Activated T-cell treated with anti-CD3 and anti-CD28 coated beads, Interleukin-2, amount 50 U/mL, for 4 hours (primary cell): ENCODE results near the gene EGF. TPM values are rescaled to one million over a fixed set of nuclear protein-coding genes. Genes with fewer than 3 reads are reported as not detected.

Experiments
- ATAC-seq, 2 donors: fragments of 200-7000 bp; cut with Tn5 transposase; one replicate each; pipeline ENCODE4 v1.10.0; 2021
- DNase-seq: peaks from one replicate; pipeline ENCODE4 v3.0.0-alpha.2; 2020
- H3K27me3 Mint-ChIP-seq: one replicate; pipeline ENCODE4 v1.8.0; 2021; ENCODE audit warnings: low read depth, mixed read lengths
- H3K36me3 Mint-ChIP-seq: one replicate; pipeline ENCODE4 v1.8.0; 2022; ENCODE audit warnings: mixed read lengths; ENCODE audit not compliant: insufficient read depth
- H3K4me1 Mint-ChIP-seq: one replicate; pipeline ENCODE4 v1.8.0; 2021; ENCODE audit warnings: low read depth, mixed read lengths
- H3K4me3 Mint-ChIP-seq: one replicate; pipeline ENCODE4 v1.8.0; 2021; ENCODE audit warnings: mild to moderate bottlenecking, moderate library complexity, mixed read lengths
- H3K9me3 Mint-ChIP-seq: one replicate; pipeline ENCODE4 v1.8.0; 2021; ENCODE audit warnings: mixed read lengths
- total RNA-seq, 3 donors: library from RNA; stranded (reverse); gene quantifications; one replicate each; pipeline ENCODE4 v1.2.1, GENCODE V29; 2021

The EGF gene
- total RNA-seq, 3 donors from 2014 or later = 0.16 to 0.49 (median 0.48) TPM

DNA sequence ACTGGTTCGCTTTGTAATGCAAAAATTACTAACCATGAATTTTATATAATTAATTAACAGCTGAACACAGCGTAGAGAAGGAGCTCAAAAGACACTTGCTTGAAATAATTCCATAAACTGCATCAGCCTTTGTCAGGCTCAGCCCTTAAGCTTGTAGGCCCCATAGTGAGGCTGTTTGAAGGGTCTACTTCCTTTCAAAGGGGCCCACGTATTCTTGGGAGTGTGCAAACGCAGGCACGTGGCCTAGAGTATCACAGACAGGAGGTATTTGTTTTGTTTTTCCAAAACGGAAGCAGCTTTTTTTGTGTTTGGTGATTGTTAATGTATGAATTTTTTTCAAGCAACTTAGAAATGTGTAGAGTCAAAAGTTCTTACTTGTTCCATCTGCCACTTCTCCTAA, 25.6 kb upstream of the EGF start:
- Mint-ChIP-seq H3K27me3 (no peaks in the 10 kb centered on the region), H3K4me1 (no peaks in the 10 kb centered on the region), H3K9me3 (no peaks in the 10 kb centered on the region), H3K36me3 (no peaks in the 10 kb centered on the region), H3K4me3 (no peak overlapping the region)
- DNase-seq (no peak), ATAC-seq (no peak)

- Mint-ChIP-seq H3K27me3 (no peaks in the 10 kb centered on the region), H3K4me1 (no peaks in the 10 kb centered on the region), H3K4me3 (no peak overlapping the region), H3K36me3 (no peaks in the 10 kb centered on the region), H3K9me3 (no peaks in the 10 kb centered on the region)
- ATAC-seq (no peak), DNase-seq (no peak)
Measured at GRCh38 chr4:109890076-109890475, 22.6 kb upstream of the EGF start.

GRCh38 chr4:109902559-109903251, 10.0 kb upstream of the EGF start:
- no peak overlapping the region for H3K4me3 Mint-ChIP-seq
- no peaks in the 10 kb centered on the region for H3K36me3 Mint-ChIP-seq
- peaks cover 5% of the 10 kb centered on the region for H3K9me3 Mint-ChIP-seq
- DNase-seq (no peak), ATAC-seq (no peak)
- H3K4me1 Mint-ChIP-seq = no peaks in the 10 kb centered on the region
- peaks cover 11% of the 10 kb centered on the region for H3K27me3 Mint-ChIP-seq

DNA sequence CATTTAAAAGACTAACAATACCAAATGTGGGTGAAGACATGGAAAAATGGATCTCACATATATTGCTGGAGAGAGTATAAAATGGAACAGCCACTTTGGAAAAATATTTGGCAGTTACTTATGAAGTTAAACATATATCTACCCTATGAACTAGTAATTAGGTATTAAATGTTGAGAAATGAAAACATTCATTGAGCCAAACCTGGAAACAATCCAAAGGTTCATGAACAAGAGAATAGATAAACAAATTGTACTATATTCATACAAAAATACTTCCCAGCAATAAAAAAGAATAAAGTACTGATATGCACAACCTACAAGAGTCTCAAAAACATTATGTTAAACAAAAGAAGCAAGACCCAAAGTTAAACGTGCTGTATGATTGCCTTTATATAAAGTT, 4.0 kb upstream of the EGF start:
- Mint-ChIP-seq H3K4me3 (no peak overlapping the region), H3K9me3 (peaks cover 5% of the 10 kb centered on the region), H3K4me1 (no peaks in the 10 kb centered on the region), H3K27me3 (peaks cover 28% of the 10 kb centered on the region), H3K36me3 (no peaks in the 10 kb centered on the region)
- DNase-seq = no peak
- ATAC-seq = no peak

DNA sequence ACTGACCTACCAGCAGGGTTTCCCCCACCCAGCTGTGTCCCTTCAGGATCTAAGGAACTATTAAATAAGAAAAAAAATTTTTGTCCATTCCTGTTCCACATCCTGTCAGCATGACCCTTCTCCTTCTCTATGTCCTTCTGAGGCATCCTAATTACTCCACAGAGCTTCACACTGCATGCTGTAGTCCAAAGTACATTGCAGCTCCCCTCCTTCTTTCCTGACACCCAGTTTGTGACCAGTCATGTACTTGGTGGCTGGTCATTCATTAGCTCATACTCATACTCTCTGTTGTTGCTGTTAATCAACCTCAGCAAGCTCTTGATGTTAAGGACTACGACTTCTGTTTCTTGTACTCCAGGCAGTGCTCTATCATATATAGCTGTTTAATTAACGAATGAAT, 2.4 kb upstream of the EGF start:
- ATAC-seq (no peak), DNase-seq (no peak)
- H3K4me1 Mint-ChIP-seq = no peaks in the 10 kb centered on the region
- H3K9me3 Mint-ChIP-seq = peaks cover 5% of the 10 kb centered on the region
- peaks cover 39% of the 10 kb centered on the region for H3K27me3 Mint-ChIP-seq
- H3K4me3 Mint-ChIP-seq = no peak overlapping the region
- H3K36me3 Mint-ChIP-seq = no peaks in the 10 kb centered on the region

GRCh38 chr4:109913596-109914241, 1.0 kb downstream of the EGF start:
- no peaks in the 10 kb centered on the region for H3K4me1 Mint-ChIP-seq
- no peak overlapping the region for H3K4me3 Mint-ChIP-seq
- no peak for DNase-seq
- H3K27me3 Mint-ChIP-seq = peaks cover 34% of the 10 kb centered on the region
- no peak for ATAC-seq
- no peaks in the 10 kb centered on the region for H3K9me3 Mint-ChIP-seq
- no peaks in the 10 kb centered on the region for H3K36me3 Mint-ChIP-seq

DNA sequence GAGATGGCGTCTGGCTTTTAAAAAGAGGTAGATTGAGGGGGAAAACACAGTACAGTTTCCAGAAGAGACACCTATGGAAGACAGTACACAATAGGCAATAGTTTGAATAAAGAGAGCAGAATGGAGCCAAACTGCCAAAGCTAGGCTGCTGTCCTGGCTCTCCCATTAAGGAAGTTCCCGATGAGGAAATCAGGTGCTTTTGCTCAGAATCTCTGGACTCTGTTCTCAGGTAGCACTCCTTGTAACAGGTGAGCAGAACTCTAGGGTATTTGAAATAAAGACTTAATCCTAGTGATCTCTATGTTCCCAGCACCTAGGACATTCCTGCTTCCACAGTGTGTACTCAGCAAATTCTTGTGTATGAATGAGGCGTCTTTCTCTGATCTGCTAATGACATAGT, 1.6 kb downstream of the EGF start:
- H3K4me3 Mint-ChIP-seq = no peak overlapping the region
- H3K36me3 Mint-ChIP-seq = no peaks in the 10 kb centered on the region
- H3K9me3 Mint-ChIP-seq = no peaks in the 10 kb centered on the region
- H3K27me3 Mint-ChIP-seq = peaks cover 34% of the 10 kb centered on the region
- ATAC-seq = no peak
- no peak for DNase-seq
- no peaks in the 10 kb centered on the region for H3K4me1 Mint-ChIP-seq

GRCh38 chr4:109915385-109916026, 2.8 kb downstream of the EGF start:
- no peaks in the 10 kb centered on the region for H3K36me3 Mint-ChIP-seq
- ATAC-seq (no peak), DNase-seq (no peak)
- H3K27me3 Mint-ChIP-seq = peaks cover 31% of the 10 kb centered on the region
- H3K9me3 Mint-ChIP-seq = no peaks in the 10 kb centered on the region
- H3K4me1 Mint-ChIP-seq = no peaks in the 10 kb centered on the region
- H3K4me3 Mint-ChIP-seq = no peak overlapping the region

- H3K27me3 Mint-ChIP-seq = peaks cover 31% of the 10 kb centered on the region
- ATAC-seq (no peak), DNase-seq (no peak)
- H3K36me3 Mint-ChIP-seq = no peaks in the 10 kb centered on the region
- H3K4me1 Mint-ChIP-seq = no peaks in the 10 kb centered on the region
- H3K4me3 Mint-ChIP-seq = no peak overlapping the region
- no peaks in the 10 kb centered on the region for H3K9me3 Mint-ChIP-seq
Measured at GRCh38 chr4:109916027-109916409, 3.3 kb downstream of the EGF start.

GRCh38 chr4:109921384-109921808, 8.7 kb downstream of the EGF start:
- H3K36me3 Mint-ChIP-seq = no peaks in the 10 kb centered on the region
- H3K9me3 Mint-ChIP-seq = no peaks in the 10 kb centered on the region
- peaks cover 2% of the 10 kb centered on the region for H3K4me1 Mint-ChIP-seq
- ATAC-seq = no peak
- H3K4me3 Mint-ChIP-seq = no peak overlapping the region
- no peaks in the 10 kb centered on the region for H3K27me3 Mint-ChIP-seq
- no peak for DNase-seq

- Mint-ChIP-seq H3K36me3 (no peaks in the 10 kb centered on the region), H3K4me3 (no peak overlapping the region), H3K9me3 (no peaks in the 10 kb centered on the region), H3K27me3 (no peaks in the 10 kb centered on the region), H3K4me1 (peaks cover 2% of the 10 kb centered on the region)
- ATAC-seq (no peak), DNase-seq (no peak)
Measured at GRCh38 chr4:109925396-109925795, 12.7 kb downstream of the EGF start.

- no peaks in the 10 kb centered on the region for H3K27me3 Mint-ChIP-seq
- peaks cover 2% of the 10 kb centered on the region for H3K4me1 Mint-ChIP-seq
Measured at GRCh38 chr4:109928327-109929045, 15.8 kb downstream of the EGF start.

DNA sequence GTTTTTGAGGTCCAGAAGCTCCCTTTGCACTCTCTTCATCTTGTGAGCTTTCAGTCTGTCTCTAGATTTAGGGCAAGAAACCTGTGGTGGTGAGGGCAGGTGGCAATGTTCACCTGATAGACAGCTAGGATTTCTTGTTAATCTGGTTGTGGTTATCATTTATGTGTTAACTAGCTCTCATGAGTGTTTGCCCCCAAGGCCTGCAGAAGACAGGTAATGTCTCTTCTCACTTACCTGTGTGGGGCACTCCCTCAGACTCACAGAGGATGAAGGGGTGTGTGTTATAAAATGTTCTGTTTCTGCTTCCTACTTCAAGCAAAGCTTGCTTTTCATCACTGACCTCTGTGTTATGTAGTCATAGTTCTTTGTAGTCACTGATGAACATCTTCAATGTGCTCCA, 17.8 kb downstream of the EGF start:
- ATAC-seq (no peak), DNase-seq (no peak)
- Mint-ChIP-seq H3K4me1 (no peaks in the 10 kb centered on the region), H3K36me3 (no peaks in the 10 kb centered on the region), H3K27me3 (no peaks in the 10 kb centered on the region), H3K4me3 (no peak overlapping the region), H3K9me3 (no peaks in the 10 kb centered on the region)

More at GRCh38 chr4:109928327-109929045, 15.8 kb downstream of the EGF start:
- Mint-ChIP-seq H3K9me3 (no peaks in the 10 kb centered on the region), H3K36me3 (no peaks in the 10 kb centered on the region), H3K4me3 (no peak overlapping the region)
- ATAC-seq = no peak
- DNase-seq = no peak

GRCh38 chr4:109930872-109931271, 18.2 kb downstream of the EGF start:
- Mint-ChIP-seq H3K9me3 (no peaks in the 10 kb centered on the region), H3K36me3 (no peaks in the 10 kb centered on the region), H3K27me3 (no peaks in the 10 kb centered on the region), H3K4me1 (no peaks in the 10 kb centered on the region), H3K4me3 (no peak overlapping the region)
- ATAC-seq (no peak), DNase-seq (no peak)
